ENCODE measurements around the gene MT1HL1. TPM values are rescaled to one million over a fixed set of nuclear protein-coding genes. Genes with fewer than 3 reads are reported as not detected.

MT1HL1 gene
- total and polyA plus RNA-seq, 2 of the 8 experiments (the other 6 are each of a cell fraction or from before 2014, with no cell fraction given), result not detected

DNA sequence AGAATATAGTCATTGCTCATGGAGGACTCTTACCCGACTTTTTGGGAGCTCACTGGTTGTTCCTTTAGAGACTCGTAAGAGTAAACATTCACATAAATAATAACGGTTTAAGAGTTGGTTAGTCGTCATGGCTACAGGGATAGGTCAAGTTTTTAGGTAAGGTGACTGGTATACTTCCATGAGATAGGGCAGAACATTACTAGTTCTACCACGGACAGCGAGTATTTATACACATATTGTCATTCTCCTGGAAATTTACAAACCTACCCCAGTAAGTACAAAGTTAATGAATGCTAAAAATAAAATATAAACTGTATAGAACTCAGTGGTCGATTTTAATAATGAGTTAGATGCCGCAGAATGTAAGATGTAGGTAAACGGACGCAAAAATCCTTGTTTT lies 36.6 kb upstream of the MT1HL1 start:
- no peak overlapping the region for H3K4me3 ChIP-seq (ENCODE audit: extremely low read depth in 1 of 4, insufficient read depth in 2 of 4, low read depth in 3 of 4, low read length in 4 of 4)
- no peak overlapping the region; a peak in 1 of 4 replicates for H3K4me2 ChIP-seq (ENCODE audit: insufficient read depth in 1 of 2, low read depth in 2 of 2, low read length in 2 of 2)
- peaks cover 18% of the 10 kb centered on the region for H3K23me2 ChIP-seq (ENCODE audit: low read depth, low read length)
- no peak for FAIRE-seq
- H3K23ac ChIP-seq (ENCODE audit: insufficient read length), result no peak overlapping the region
- peaks cover 0 to 8% of the 10 kb centered on the region in 2 experiments; a peak in 2 of 4 replicates for H3K79me2 ChIP-seq (ENCODE audit: control insufficient read depth in 1 of 2, insufficient read depth in 2 of 2, low read length in 2 of 2)
- peaks cover 0 to 24% (median 11%) of the 10 kb centered on the region in 4 experiments; a peak in 6 of 7 replicates for H3K4me1 ChIP-seq (replicated peaks in 1 of 4; ENCODE audit: control insufficient read depth in 3 of 4, insufficient read depth in 4 of 4, low read length in 3 of 4)
- no peak overlapping the region for H4K91ac ChIP-seq (replicated peaks; ENCODE audit: insufficient read length, low read length)
- H2BK12ac ChIP-seq (ENCODE audit: low read depth, low read length), result no peak overlapping the region
- no peak for DNase-seq (ENCODE audit: low read depth in 1 of 2, low spot score in 2 of 2)
- no peak overlapping the region for H3K18ac ChIP-seq (ENCODE audit: extremely low read depth, low read length)
- no peaks in the 10 kb centered on the region for H3K36me3 ChIP-seq (ENCODE audit: control insufficient read depth in 2 of 4, insufficient read depth in 4 of 4, low read length in 3 of 4)
- H2BK20ac ChIP-seq (ENCODE audit: low read length), result no peak overlapping the region
- 86% methylated on average over 10 of the region's 10 CpGs; no CpG with 5 or more reads in 1 of the 2 experiments for WGBS, 2 experiments (ENCODE audit: extremely low coverage in 1 of 2, insufficient coverage in 1 of 2, insufficient read length in 1 of 2, insufficient replicate concordance in 2 of 2, low coverage in 1 of 2, low lambda C conversion rate in 2 of 2, missing lambda C conversion rate in 1 of 2)
- no peaks in the 10 kb centered on the region for H3K9me3 ChIP-seq (ENCODE audit: insufficient read depth in 2 of 2, low read depth in 1 of 2, low read length in 1 of 2)
- H3K9ac ChIP-seq (replicated peaks in 1 of 4; ENCODE audit: extremely low read depth in 1 of 4, low read depth in 3 of 4, low read length in 3 of 4), result no peak overlapping the region
- CTCF ChIA-PET (ENCODE audit: partially characterized antibody), result interaction anchor here (1.3 kb wide), 1 partner anchor 346 kb away, joined by 3 read pairs; no protein-coding TSS in a partner anchor
- H4K5ac ChIP-seq (ENCODE audit: insufficient read length, low read depth, low read length), result no peak overlapping the region
- H3K79me1 ChIP-seq (ENCODE audit: low read depth, low read length), result peaks cover 4% of the 10 kb centered on the region; the same call in 1 of the 2 replicates
- H3K4ac ChIP-seq (replicated peaks; ENCODE audit: insufficient read length, low read depth, low read length), result no peak overlapping the region
- H4K20me1 ChIP-seq (replicated peaks in 1 of 2; ENCODE audit: control insufficient read depth in 1 of 2, insufficient read depth in 2 of 2, low read length in 2 of 2), result peaks cover 0 to 7% of the 10 kb centered on the region in 2 experiments
- POLR2A ChIA-PET (ENCODE audit: partially characterized antibody), result no interaction called here
- no peak overlapping the region for H2BK15ac ChIP-seq (ENCODE audit: low read length)
- peaks cover 1 to 36% (median 25%) of the 10 kb centered on the region in 4 experiments for H3K27me3 ChIP-seq (replicated peaks in 1 of 4; ENCODE audit: control insufficient read depth in 3 of 4, extremely low read depth in 1 of 4, insufficient read depth in 3 of 4, low read length in 3 of 4)
- no peak overlapping the region for H3K27ac ChIP-seq (ENCODE audit: low read depth, low read length)
- no peak overlapping the region for H2AFZ ChIP-seq (ENCODE audit: low read length)
- H3K56ac ChIP-seq (replicated peaks; ENCODE audit: insufficient read length, low read depth, low read length), result no peak overlapping the region
- H2AK5ac ChIP-seq (ENCODE audit: low read depth, low read length), result no peak overlapping the region
- no peak overlapping the region for H2BK5ac ChIP-seq (ENCODE audit: low read depth, low read length)
- no peak overlapping the region for H2BK120ac ChIP-seq (replicated peaks; ENCODE audit: low read depth, low read length)
- H3K14ac ChIP-seq (ENCODE audit: insufficient read length), result no peak overlapping the region
- H4K8ac ChIP-seq (ENCODE audit: extremely low read depth, insufficient read depth, low read length), result no peak overlapping the region
- no peak for TF ChIP-seq FOSL1 (IDR thresholded peaks at IDR 0.05; ENCODE audit: insufficient read depth, low read depth, low read length)
- TF ChIP-seq SP4 (IDR thresholded peaks at IDR 0.05; ENCODE audit: low read length), result no peak
- no peak for TF ChIP-seq SAP30 (IDR thresholded peaks at IDR 0.05; ENCODE audit: insufficient read depth, insufficient replicate concordance, low read length)
- TF ChIP-seq CHD2 (IDR thresholded peaks at IDR 0.05; ENCODE audit: low read length), result no peak
- TF ChIP-seq TBP (IDR thresholded peaks at IDR 0.05; ENCODE audit: low read depth, low read length), result no peak
- TF ChIP-seq SUZ12 (IDR thresholded peaks at IDR 0.05; ENCODE audit: low read length), result no peak
- TF ChIP-seq, protein P1, sequence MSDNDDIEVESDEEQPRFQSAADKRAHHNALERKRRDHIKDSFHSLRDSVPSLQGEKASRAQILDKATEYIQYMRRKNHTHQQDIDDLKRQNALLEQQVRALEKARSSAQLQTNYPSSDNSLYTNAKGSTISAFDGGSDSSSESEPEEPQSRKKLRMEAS (IDR thresholded peaks at IDR 0.05), result no peak
- no peak for TF ChIP-seq POU5F1 (IDR thresholded peaks at IDR 0.05; ENCODE audit: low read depth, low read length)
- TF ChIP-seq BRCA1 (IDR thresholded peaks at IDR 0.05; ENCODE audit: low read depth, low read length), result no peak
- no peak for TF ChIP-seq KDM1A (IDR thresholded peaks at IDR 0.05; ENCODE audit: borderline replicate concordance, low read length)
- TF ChIP-seq TCF12 (IDR thresholded peaks at IDR 0.05; ENCODE audit: low read depth, low read length), result no peak
- TF ChIP-seq, protein P2, sequence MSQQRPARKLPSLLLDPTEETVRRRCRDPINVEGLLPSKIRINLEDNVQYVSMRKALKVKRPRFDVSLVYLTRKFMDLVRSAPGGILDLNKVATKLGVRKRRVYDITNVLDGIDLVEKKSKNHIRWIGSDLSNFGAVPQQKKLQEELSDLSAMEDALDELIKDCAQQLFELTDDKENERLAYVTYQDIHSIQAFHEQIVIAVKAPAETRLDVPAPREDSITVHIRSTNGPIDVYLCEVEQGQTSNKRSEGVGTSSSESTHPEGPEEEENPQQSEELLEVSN (IDR thresholded peaks at IDR 0.05), result no peak
- TF ChIP-seq, protein P3, sequence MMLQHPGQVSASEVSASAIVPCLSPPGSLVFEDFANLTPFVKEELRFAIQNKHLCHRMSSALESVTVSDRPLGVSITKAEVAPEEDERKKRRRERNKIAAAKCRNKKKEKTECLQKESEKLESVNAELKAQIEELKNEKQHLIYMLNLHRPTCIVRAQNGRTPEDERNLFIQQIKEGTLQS (IDR thresholded peaks at IDR 0.05; ENCODE audit: insufficient read depth, low read depth, low read length), result no peak
